H1 (cell line): ENCODE results near the gene ALAS1. TPM values are rescaled to one million over a fixed set of nuclear protein-coding genes. Genes with fewer than 3 reads are reported as not detected.

ENCODE experiments used
- CTCF ChIA-PET: fragments of 300-600 bp; sonication (Branson Sonifier 250); formaldehyde crosslinking; loops from one replicate; lab custom pipeline; 2021; ENCODE audit not compliant: partially characterized antibody; lab: Charles Lee
- POLR2A ChIA-PET: fragments of 300-600 bp; sonication (Branson Sonifier 250); formaldehyde crosslinking; loops from one replicate; lab custom pipeline; 2021; ENCODE audit warnings: inconsistent platforms; ENCODE audit not compliant: partially characterized antibody; lab: Charles Lee
- DNase-seq, 2 experiments: peaks; one replicate each; pipeline versions ENCODE4 v3.0.0 to v3.0.0-alpha.2; 2010 to 2022; ENCODE audit warnings: low spot score in 2 of 2, low read depth in 1 of 2, mixed read lengths in 1 of 2
- FAIRE-seq: peaks from 2 replicates; lab custom pipeline; 2011; peaks lifted over from hg19 to GRCh38; lab: Jason Lieb, UNC
- H2AFZ ChIP-seq: 2 replicates; pipeline ENCODE4 v1.8.1; 2012; ENCODE audit warnings: low read length, inconsistent platforms
- H2AK5ac ChIP-seq: 2 replicates; pipeline ENCODE4 v1.6.1; 2013; ENCODE audit warnings: low read depth, low read length
- H2BK120ac ChIP-seq: replicated peaks from 2 replicates; pipeline ENCODE3; 2013; ENCODE audit warnings: low read depth, low read length, inconsistent platforms
- H2BK12ac ChIP-seq: 2 replicates; pipeline ENCODE4 v1.6.1; 2013; ENCODE audit warnings: low read depth, low read length
- H2BK15ac ChIP-seq: 2 replicates; pipeline ENCODE4 v1.6.1; 2013; ENCODE audit warnings: low read length
- H2BK20ac ChIP-seq: 2 replicates; pipeline ENCODE4 v1.6.1; 2013; ENCODE audit warnings: low read length
- H2BK5ac ChIP-seq: 2 replicates; pipeline ENCODE4 v1.6.1; 2013; ENCODE audit warnings: low read depth, low read length
- H3K14ac ChIP-seq: 2 replicates; pipeline ENCODE4 v1.6.1; 2013; ENCODE audit warnings: inconsistent platforms; ENCODE audit not compliant: insufficient read length
- H3K18ac ChIP-seq: 2 replicates; pipeline ENCODE4 v1.6.1; 2013; ENCODE audit warnings: low read length; ENCODE audit errors: extremely low read depth
- H3K23ac ChIP-seq: 2 replicates; pipeline ENCODE4 v1.6.1; 2013; ENCODE audit warnings: inconsistent platforms; ENCODE audit not compliant: insufficient read length
- H3K23me2 ChIP-seq: 2 replicates; pipeline ENCODE4 v1.6.1; 2013; ENCODE audit warnings: low read depth, low read length
- H3K27ac ChIP-seq: 2 replicates; pipeline ENCODE4 v1.6.1; 2011; ENCODE audit warnings: low read depth, low read length, inconsistent platforms
- H3K27me3 ChIP-seq, 4 experiments: replicated peaks in 1 of 4; 1 replicate in 1 of 4; 2 replicates in 3 of 4; pipeline versions ENCODE4 v1.6.1 to v1.8.1; 2011 to 2013; ENCODE audit warnings: low read length in 3 of 4, mild to moderate bottlenecking in 3 of 4, inconsistent platforms in 2 of 4, mixed read lengths in 2 of 4, moderate library complexity in 1 of 4; ENCODE audit not compliant: control insufficient read depth in 3 of 4, insufficient read depth in 3 of 4; ENCODE audit errors: extremely low read depth in 1 of 4
- H3K36me3 ChIP-seq, 4 experiments: 2 replicates each; pipeline versions ENCODE4 v1.6.1 to v1.8.1; 2011 to 2013; ENCODE audit warnings: mild to moderate bottlenecking in 4 of 4, low read length in 3 of 4, moderate library complexity in 2 of 4, control low read depth in 1 of 4, inconsistent platforms in 1 of 4; ENCODE audit not compliant: insufficient read depth in 4 of 4, control insufficient read depth in 2 of 4
- H3K4ac ChIP-seq: replicated peaks from 2 replicates; pipeline ENCODE3; 2013; ENCODE audit warnings: low read length, low read depth, mixed read lengths, inconsistent platforms; ENCODE audit not compliant: insufficient read length
- H3K4me1 ChIP-seq, 4 experiments: replicated peaks in 1 of 4; 1 replicate in 1 of 4; 2 replicates in 3 of 4; pipeline versions ENCODE4 v1.6.1 to v1.8.1; 2011 to 2013; ENCODE audit warnings: low read length in 3 of 4, inconsistent platforms in 2 of 4, mixed read lengths in 1 of 4; ENCODE audit not compliant: insufficient read depth in 4 of 4, control insufficient read depth in 3 of 4
- H3K4me2 ChIP-seq, 2 experiments: 2 replicates each; pipeline versions ENCODE4 v1.6.1 to v1.8.1; 2011 to 2013; ENCODE audit warnings: low read depth in 2 of 2, low read length in 2 of 2, control low read depth in 1 of 2, inconsistent platforms in 1 of 2, mild to moderate bottlenecking in 1 of 2; ENCODE audit not compliant: insufficient read depth in 1 of 2
- H3K4me3 ChIP-seq, 4 experiments: fragments of 200-600, 300-600 bp in 1 of 4; sonication (generic), shearing (Covaris generic), sonication (Bioruptor Twin) in 1 of 4; 2 replicates each; pipeline versions ENCODE4 v1.5.1 to v1.8.1; 2011 to 2016; ENCODE audit warnings: low read length in 4 of 4, low read depth in 3 of 4, control low read depth in 2 of 4, inconsistent platforms in 2 of 4, mild to moderate bottlenecking in 2 of 4, mixed read lengths in 1 of 4, moderate library complexity in 1 of 4; ENCODE audit not compliant: insufficient read depth in 2 of 4; ENCODE audit errors: extremely low read depth in 1 of 4
- H3K56ac ChIP-seq: replicated peaks from 2 replicates; pipeline ENCODE3; 2013; ENCODE audit warnings: low read depth, mild to moderate bottlenecking, mixed read lengths, low read length, inconsistent platforms; ENCODE audit not compliant: insufficient read length
- H3K79me1 ChIP-seq: 2 replicates; pipeline ENCODE4 v1.6.1; 2013; ENCODE audit warnings: low read depth, low read length, control low read depth
- H3K79me2 ChIP-seq, 2 experiments: 2 replicates each; pipeline versions ENCODE4 v1.6.1 to v1.8.1; 2012 to 2013; ENCODE audit warnings: low read length in 2 of 2, mild to moderate bottlenecking in 2 of 2, inconsistent platforms in 1 of 2; ENCODE audit not compliant: insufficient read depth in 2 of 2, control insufficient read depth in 1 of 2
- H3K9ac ChIP-seq, 4 experiments: replicated peaks in 1 of 4; 1 replicate in 1 of 4; 2 replicates in 3 of 4; pipeline versions ENCODE4 v1.6.1 to v1.8.1; 2011 to 2013; ENCODE audit warnings: low read depth in 3 of 4, low read length in 3 of 4, control low read depth in 2 of 4, mild to moderate bottlenecking in 2 of 4, moderate library complexity in 2 of 4, inconsistent platforms in 1 of 4; ENCODE audit errors: extremely low read depth in 1 of 4
- H3K9me3 ChIP-seq, 2 experiments: 2 replicates each; pipeline versions ENCODE4 v1.6.1 to v1.8.1; 2012 to 2013; ENCODE audit warnings: mild to moderate bottlenecking in 2 of 2, moderate library complexity in 2 of 2, control low read depth in 1 of 2, inconsistent platforms in 1 of 2, low read depth in 1 of 2, low read length in 1 of 2, mixed read lengths in 1 of 2; ENCODE audit not compliant: insufficient read depth in 2 of 2
- H4K20me1 ChIP-seq, 2 experiments: replicated peaks in 1 of 2; 2 replicates each; pipeline versions ENCODE3 to v1.8.1; 2011 to 2013; ENCODE audit warnings: inconsistent platforms in 2 of 2, low read length in 2 of 2, mild to moderate bottlenecking in 1 of 2; ENCODE audit not compliant: insufficient read depth in 2 of 2, control insufficient read depth in 1 of 2
- H4K5ac ChIP-seq: 2 replicates; pipeline ENCODE4 v1.6.1; 2013; ENCODE audit warnings: low read length, low read depth, mixed read lengths, inconsistent platforms; ENCODE audit not compliant: insufficient read length
- H4K8ac ChIP-seq: 2 replicates; pipeline ENCODE4 v1.8.0; 2013; ENCODE audit warnings: mild to moderate bottlenecking, moderate library complexity, low read length, inconsistent platforms; ENCODE audit not compliant: insufficient read depth; ENCODE audit errors: extremely low read depth
- H4K91ac ChIP-seq: replicated peaks from 2 replicates; pipeline ENCODE3; 2013; ENCODE audit warnings: low read length, mixed read lengths, inconsistent platforms; ENCODE audit not compliant: insufficient read length
- CHD2 ChIP-seq: IDR thresholded peaks from 2 replicates; pipeline ENCODE4 v1.6.1; 2012; ENCODE audit warnings: low read length, improper control_type of control experiment
- CTBP2 ChIP-seq: IDR thresholded peaks from 2 replicates; pipeline ENCODE4 v1.7.0; 2011; ENCODE audit warnings: borderline replicate concordance, mild to moderate bottlenecking, moderate library complexity, mixed read lengths, low read length; ENCODE audit not compliant: insufficient read depth, insufficient read length
- CTCF ChIP-seq, 3 experiments: IDR thresholded peaks; 1 replicate in 2 of 3; 2 replicates in 1 of 3; pipeline versions ENCODE4 v1.5.1 to v1.6.1; 2011; ENCODE audit warnings: low read length in 3 of 3, mild to moderate bottlenecking in 3 of 3, inconsistent platforms in 2 of 3, low read depth in 1 of 3, moderate library complexity in 1 of 3; ENCODE audit not compliant: insufficient read depth in 1 of 3; ENCODE audit errors: control extremely low read depth in 1 of 3
- EGR1 ChIP-seq: IDR thresholded peaks from 2 replicates; pipeline ENCODE4 v1.6.1; 2011; ENCODE audit warnings: low read depth, low read length, borderline replicate concordance
- NANOG ChIP-seq: IDR thresholded peaks from 2 replicates; pipeline ENCODE4 v1.6.1; 2011; ENCODE audit warnings: low read length, low read depth, mild to moderate bottlenecking, inconsistent platforms; ENCODE audit not compliant: insufficient read depth, poor library complexity, severe bottlenecking
- SIRT6 ChIP-seq: IDR thresholded peaks from one replicate; pipeline ENCODE4 v1.7.1; 2012; ENCODE audit warnings: low read length, inconsistent platforms
- SIX5 ChIP-seq: IDR thresholded peaks from 2 replicates; pipeline ENCODE4 v1.6.1; 2011; ENCODE audit warnings: mild to moderate bottlenecking, low read depth, low read length
- SP1 ChIP-seq: IDR thresholded peaks from 2 replicates; pipeline ENCODE4 v1.6.1; 2011; ENCODE audit warnings: low read depth, low read length
- WGBS, 2 experiments: shearing (Covaris generic) in 1 of 2; methylation state at CpG; one replicate each; pipeline versions ENCODE4 v1.1.6 to v1.1.7; 2013 to 2015; ENCODE audit warnings: low lambda C conversion rate in 2 of 2, mixed read lengths in 2 of 2, inconsistent platforms in 1 of 2, low coverage in 1 of 2, missing lambda C conversion rate in 1 of 2; ENCODE audit not compliant: insufficient replicate concordance in 2 of 2, insufficient coverage in 1 of 2, insufficient read length in 1 of 2; ENCODE audit errors: extremely low coverage in 1 of 2, missing lambda C conversion rate in 1 of 2; 5-methylcytosine and 5-hydroxymethylcytosine counted together
- polyA plus RNA-seq, 7 experiments: library from polyadenylated mRNA; depleted of rRNA in 3 of 7; stranded (reverse) in 5 of 7; unstranded in 2 of 7; fragments of >200 nt in 5 of 7; fragments of 200-250 nt in 2 of 7; gene quantifications; 1 replicate in 5 of 7; 2 replicates in 1 of 7; 4 replicates in 1 of 7; pipeline versions ENCODE4 v1.2.1 to v1.2.3, GENCODE V29; 2011 to 2013; ENCODE audit warnings: missing spikeins in 2 of 7, mixed read lengths in 2 of 7
- total RNA-seq: library from RNA; stranded (reverse); fragmentation: NEBNext Ultra II Directional; extraction: Animal tissue kit (Norgen Biotek cat#: 25700); gene quantifications from 2 replicates; pipeline ENCODE4 v1.2.1, GENCODE V29; 2021

The ALAS1 gene
- total and polyA plus RNA-seq, 2 of the 8 experiments (the other 6 are each of a cell fraction or from before 2014, with no cell fraction given), result 45.9 to 84.4 TPM

- no peaks in the 10 kb centered on the region for H3K79me1 ChIP-seq
- no peak overlapping the region for H3K4ac ChIP-seq
- no peaks in the 10 kb centered on the region for H3K4me1 ChIP-seq
- no peak overlapping the region for H4K91ac ChIP-seq
- H3K36me3 ChIP-seq, result peaks cover 47 to 94% (median 85%) of the 10 kb centered on the region in 4 experiments
- H3K79me2 ChIP-seq, result no peaks in the 10 kb centered on the region
- H3K14ac ChIP-seq, result no peak overlapping the region
- DNase-seq (no peak), FAIRE-seq (no peak)
- no peak overlapping the region for H4K8ac ChIP-seq
- no peak overlapping the region for H3K23ac ChIP-seq
- POLR2A ChIA-PET, result no interaction called here
- no peak overlapping the region for H2BK120ac ChIP-seq
- H2BK5ac ChIP-seq, result no peak overlapping the region
- TF ChIP-seq EGR1, result no peak
- no peak for TF ChIP-seq CTBP2
- no peak for TF ChIP-seq SIRT6
- no peak for TF ChIP-seq CHD2
- TF ChIP-seq SIX5, result no peak
- no peak for TF ChIP-seq NANOG
- no peak for TF ChIP-seq SP1
- TF ChIP-seq CTCF (IDR thresholded peaks at IDR 0.05; ENCODE audit: control extremely low read depth in 1 of 3, insufficient read depth in 1 of 3, low read depth in 1 of 3, low read length in 3 of 3), result no peak
- H2BK20ac ChIP-seq, result no peak overlapping the region
- H3K4me2 ChIP-seq, result no peak overlapping the region
- H3K27ac ChIP-seq, result no peak overlapping the region
- WGBS, 2 experiments, result 92% methylated on average over 4 of the region's 4 CpGs; no CpG with 5 or more reads in 1 of the 2 experiments
- no peak overlapping the region for H2AK5ac ChIP-seq
- H2BK12ac ChIP-seq, result no peak overlapping the region
- H4K5ac ChIP-seq, result no peak overlapping the region
- H3K4me3 ChIP-seq, result no peak overlapping the region
- H2BK15ac ChIP-seq, result no peak overlapping the region
- CTCF ChIA-PET, result interaction anchor here (0.7 to 20.4 kb wide), 9 partner anchors 9 to 177 kb away, joined by 3 to 336 read pairs (median 4); partner anchors contain the start of genes TLR9 and TWF2
- H3K9me3 ChIP-seq, result no peaks in the 10 kb centered on the region
- no peak overlapping the region for H3K9ac ChIP-seq
- H3K56ac ChIP-seq, result no peak overlapping the region
- no peaks in the 10 kb centered on the region for H3K23me2 ChIP-seq
- no peak overlapping the region for H3K18ac ChIP-seq
- H3K27me3 ChIP-seq, result no peaks in the 10 kb centered on the region
- H2AFZ ChIP-seq, result no peak overlapping the region
- H4K20me1 ChIP-seq, result peaks cover 0 to 8% of the 10 kb centered on the region in 2 experiments
Measured at GRCh38 chr3:52208556-52208955, 10.6 kb downstream of the ALAS1 start.
